Omental fat pad (tissue), 4 donors: Measurements from ENCODE around the gene TK2. TPM values are rescaled to one million over a fixed set of nuclear protein-coding genes. Genes with fewer than 3 reads are reported as not detected.
A peak's percentile ranks its signal among the peaks of the same experiment; 100 is the strongest.

Experiments
- ATAC-seq: fragments of 150-250 bp; one replicate; pipeline ENCODE4 v1.9.1; 2016; ENCODE audit warnings: mild to moderate bottlenecking, moderate library complexity; ENCODE audit not compliant: low FRiP score
- DNase-seq: peaks from one replicate; pipeline ENCODE4 v3.0.0-alpha.2; 2019; ENCODE audit warnings: low spot score
- CTCF ChIP-seq, 3 donors: fragments of 450-650 bp; IDR thresholded peaks; one replicate each; pipeline ENCODE4 v1.5.1; 2016 to 2017; ENCODE audit warnings: antibody characterized with exemption in 3 of 3, mild to moderate bottlenecking in 3 of 3, moderate library complexity in 2 of 3
- total RNA-seq, 4 donors: library from RNA; depleted of rRNA; stranded (reverse); fragments of >200 nt; gene quantifications; one replicate each; pipeline ENCODE4 v1.1.0, GENCODE V29; 2016

Gene TK2
- total RNA-seq, 4 donors from 2014 or later, result 39.9 to 69.7 (median 56.0) TPM

DNA sequence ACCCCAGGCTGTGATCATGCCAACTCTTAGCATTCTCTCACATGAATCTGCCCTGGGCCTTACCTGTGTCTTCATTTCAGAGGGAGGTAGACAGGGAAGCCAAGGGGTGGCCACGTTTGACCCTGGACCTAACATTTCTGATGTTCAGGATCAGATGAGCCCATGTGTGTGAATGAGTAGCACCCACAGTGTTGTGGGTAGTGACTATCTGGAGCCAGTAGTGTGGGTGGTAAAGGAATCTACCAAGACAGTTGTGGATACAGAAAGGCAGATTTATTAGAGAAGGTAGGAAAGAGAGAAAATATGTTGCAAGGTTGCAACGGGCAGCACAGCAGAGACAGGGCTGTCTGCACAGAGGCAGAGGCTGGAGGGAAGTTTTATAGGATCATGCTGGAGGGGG, 60.5 kb downstream of the TK2 start:
- no peak for TF ChIP-seq CTCF (IDR thresholded peaks at IDR 0.05)
- ATAC-seq (no peak), DNase-seq (no peak)

GRCh38 chr16:66488505-66488904, 61.4 kb downstream of the TK2 start:
- TF ChIP-seq CTCF (IDR thresholded peaks at IDR 0.05), result no peak
- ATAC-seq (no peak), DNase-seq (no peak)

- DNase-seq (no peak), ATAC-seq (peak; percentile 39)
- TF ChIP-seq CTCF (IDR thresholded peaks at IDR 0.05), result no peak
These were observed 62.2 kb downstream of the TK2 start for GRCh38 chr16:66487580-66488275.

DNA sequence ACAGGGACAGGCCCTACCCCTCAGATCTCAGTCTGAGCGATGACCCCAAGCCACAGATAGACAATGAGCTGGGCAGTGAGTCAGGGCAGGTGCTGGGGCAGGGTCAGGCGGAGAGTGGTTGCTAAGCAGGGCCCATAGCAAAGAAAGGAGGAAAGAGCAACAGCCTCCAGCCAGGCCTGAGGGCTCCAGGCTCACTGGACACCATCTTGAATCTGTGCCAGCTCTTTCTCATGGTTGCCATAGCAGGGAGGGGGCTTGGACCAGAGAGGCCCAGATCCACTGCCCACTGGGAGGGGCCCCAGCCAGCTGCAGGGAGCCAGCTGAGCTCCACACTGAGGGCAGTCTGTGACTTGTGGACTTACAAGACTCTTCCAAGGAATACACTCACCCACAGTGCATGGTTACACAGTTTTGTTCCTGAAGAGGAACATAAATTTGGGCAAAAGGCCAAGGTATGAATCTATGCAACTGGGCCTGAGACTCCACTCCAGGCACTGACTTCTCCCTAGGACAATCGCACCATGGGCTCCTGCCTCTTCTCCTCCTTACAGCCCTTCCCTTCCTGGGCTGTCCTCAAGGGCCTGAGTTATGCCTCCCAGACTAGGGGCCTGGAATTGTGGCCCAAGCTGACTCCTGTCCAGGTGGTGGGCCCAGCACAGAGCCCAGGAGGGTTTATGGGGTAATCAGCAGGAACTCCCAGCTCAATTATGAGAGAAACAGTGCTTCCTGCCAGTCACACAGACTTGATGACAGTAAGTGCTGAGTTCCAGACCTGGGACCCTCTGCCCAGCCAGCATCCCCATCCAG, 62.9 kb downstream of the TK2 start:
- no peak for TF ChIP-seq CTCF (IDR thresholded peaks at IDR 0.05)
- ATAC-seq (peak; percentile 33), DNase-seq (no peak)

DNA sequence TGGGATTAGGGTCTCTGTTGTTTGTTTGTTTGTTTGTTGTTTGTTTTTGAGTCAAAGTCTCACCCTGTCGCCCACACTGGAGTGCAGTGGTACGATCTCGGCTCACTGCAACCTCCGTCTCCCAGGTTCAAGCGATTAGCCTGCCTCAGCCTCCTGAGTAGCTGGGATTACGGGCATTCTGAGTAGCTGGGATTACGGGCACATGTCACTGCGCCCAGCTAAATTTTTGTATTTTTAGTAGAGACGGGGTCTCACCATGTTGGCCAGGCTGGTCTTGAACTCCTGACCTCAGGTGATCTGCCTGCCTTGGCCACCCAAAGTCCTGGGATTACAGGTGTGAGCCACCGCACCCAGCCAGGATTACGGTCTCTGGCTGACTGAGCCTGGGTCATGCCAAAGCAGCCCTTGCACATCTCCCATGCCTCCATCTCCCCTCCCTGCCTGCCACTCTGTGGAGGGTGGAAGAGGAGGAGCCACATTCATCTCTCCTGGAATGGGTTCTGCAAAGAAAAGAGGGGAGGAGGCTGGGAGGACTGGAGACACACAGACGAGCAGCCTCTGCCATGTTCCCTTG, 63.6 kb downstream of the TK2 start:
- ATAC-seq, result no peak
- no peak for TF ChIP-seq CTCF (IDR thresholded peaks at IDR 0.05)
- no peak for DNase-seq

- TF ChIP-seq CTCF (IDR thresholded peaks at IDR 0.05), result no peak
- ATAC-seq (no peak), DNase-seq (no peak)
These were observed 64.5 kb downstream of the TK2 start for GRCh38 chr16:66485376-66485775.
